Measurements from ENCODE around the gene NHS.
"Not testable (repeated sequence)": the region's sequence is repeated elsewhere in the genome, so short reads cannot be mapped to it uniquely, and the experiment has no call there.

The NHS gene

DNA sequence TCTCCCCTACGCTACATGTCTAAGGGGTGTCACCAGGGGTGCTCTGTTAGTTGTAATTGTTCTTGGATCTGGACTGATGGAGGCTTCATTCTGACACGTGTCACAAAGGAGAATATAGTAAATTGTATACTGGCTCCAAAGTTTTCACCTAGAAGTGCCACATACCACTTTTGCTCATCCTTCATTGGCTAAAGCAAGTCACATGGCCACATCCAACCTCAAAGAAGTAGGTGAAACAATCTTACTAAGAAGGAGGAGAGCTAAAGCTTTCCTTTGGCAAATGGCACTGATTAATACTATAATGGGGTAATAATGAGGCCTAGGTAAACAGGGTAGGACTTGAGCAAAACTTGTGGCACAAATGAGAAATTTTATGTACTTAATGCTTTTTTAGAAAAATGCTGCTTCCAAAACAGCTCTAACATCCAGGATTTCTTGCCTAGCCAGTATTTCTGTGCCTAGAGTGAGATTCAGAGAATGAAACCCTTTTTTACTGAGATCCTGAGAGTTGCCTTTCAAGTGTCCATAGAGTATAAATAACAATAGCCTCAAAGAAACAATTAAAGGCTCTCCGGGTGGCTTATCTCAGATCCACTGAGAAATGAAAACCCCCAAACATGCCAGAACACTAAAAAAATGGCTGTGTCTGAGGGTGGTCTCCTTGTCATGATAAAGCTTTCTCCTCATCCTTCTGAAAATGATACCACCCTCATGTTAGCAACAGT is 34.7 kb downstream of the NHS start:
- no peak for DNase-seq

DNA sequence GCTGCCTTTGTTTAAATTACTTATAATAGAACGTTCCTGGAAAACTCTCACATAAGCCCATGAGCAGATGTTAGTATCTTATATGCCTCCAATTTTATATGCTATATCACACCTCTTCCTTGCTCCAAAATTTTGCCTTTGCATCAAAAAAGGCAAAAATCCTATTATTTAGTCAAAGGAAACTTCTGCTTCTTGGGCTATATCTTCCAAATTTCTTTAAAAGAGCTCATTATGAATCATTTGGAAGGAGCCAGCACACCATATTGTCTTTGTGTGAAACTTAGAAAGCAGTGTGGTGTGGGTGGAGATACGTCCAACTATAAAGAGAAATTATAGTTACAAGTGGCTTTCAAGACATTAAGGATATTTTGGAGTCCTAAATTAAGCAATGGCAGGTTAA is 35.7 kb downstream of the NHS start:
- DNase-seq: no peak

DNA sequence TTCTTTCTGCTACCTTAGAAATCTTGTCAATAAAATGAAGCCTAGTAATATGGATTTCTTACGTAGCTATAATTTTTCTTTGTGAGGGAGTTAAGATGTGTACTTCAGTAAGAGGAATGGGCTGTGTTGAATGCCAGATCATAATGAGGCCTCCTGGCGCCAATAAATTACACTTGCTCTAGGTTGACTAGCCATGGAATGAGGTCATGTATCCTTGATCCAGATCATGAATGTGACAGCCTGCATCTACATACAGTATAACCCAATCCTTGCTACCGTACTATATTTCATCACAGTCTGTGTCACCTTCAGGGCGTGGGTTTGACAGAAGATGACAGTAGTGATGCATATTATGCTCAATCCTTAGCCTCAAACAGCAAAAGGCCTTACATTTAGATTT is 36.2 kb downstream of the NHS start:
- DNase-seq: no peak

DNA sequence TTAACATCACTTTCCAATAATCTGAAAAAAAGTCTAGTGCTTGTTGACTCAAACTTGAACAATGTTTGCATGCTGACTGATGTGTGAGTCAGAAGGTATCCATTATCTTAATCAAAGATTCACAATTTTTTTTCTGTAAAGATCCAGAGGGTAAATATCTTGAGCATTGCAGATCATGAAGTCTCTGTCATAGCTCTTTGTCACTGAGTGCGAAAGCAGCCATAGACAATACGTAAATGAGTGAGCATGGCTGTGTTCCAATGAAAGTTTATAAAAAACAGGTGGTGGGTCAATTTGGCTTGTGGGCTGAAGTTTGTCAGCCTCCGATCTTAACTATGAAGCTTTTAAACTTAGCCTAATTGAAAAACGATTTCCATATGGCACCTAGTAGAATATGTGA is 37.7 kb downstream of the NHS start:
- DNase-seq: no peak

DNA sequence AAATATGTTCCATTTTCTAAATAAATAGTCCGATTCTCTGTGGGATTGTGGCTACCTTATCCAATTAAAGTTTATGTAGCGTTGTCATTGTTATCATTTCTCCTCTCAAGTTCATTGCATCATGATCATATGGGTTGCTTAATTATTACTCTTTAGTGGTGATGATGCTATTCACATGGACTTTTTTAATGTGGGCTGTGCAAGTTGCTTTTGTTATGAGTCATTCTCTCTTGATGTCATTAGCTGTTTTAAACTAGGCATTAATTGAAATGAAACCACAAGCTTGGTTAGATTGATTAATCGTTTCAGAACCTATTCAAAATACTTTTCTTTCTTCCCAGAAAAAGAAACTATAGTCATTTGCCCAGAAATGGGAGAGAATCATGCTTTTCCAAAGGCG is 38.2 kb downstream of the NHS start:
- DNase-seq: no peak

DNA sequence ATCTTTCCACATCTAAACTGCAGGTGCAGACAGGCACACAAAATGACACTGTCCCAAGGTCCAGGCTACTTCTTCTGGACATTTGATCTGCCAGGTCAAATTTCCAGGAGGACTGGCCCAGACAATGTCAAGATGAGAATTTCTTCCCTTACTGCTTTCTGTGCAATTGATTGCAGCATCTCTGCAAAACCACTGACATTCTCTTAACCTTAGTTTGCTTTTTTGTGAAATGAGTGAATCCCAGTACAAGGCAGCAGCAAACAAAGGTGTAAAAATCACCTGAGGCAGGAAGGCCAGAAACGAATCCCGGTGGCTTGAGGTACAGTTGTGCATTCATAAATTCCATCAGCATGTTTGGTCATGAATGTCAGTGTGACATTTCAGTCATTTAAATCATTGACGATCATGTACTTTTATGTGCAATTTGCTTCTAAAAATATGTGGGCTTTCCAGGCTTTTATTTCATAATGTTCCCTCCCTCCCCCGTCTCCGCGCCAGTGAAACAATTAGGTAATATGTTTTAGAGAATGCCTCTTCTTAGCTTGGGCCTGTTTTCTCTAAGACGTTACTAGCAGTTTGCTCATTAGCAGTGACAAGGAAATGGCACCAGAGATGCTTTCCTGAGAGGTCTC is 39.1 kb downstream of the NHS start:
- DNase-seq: no peak

DNA sequence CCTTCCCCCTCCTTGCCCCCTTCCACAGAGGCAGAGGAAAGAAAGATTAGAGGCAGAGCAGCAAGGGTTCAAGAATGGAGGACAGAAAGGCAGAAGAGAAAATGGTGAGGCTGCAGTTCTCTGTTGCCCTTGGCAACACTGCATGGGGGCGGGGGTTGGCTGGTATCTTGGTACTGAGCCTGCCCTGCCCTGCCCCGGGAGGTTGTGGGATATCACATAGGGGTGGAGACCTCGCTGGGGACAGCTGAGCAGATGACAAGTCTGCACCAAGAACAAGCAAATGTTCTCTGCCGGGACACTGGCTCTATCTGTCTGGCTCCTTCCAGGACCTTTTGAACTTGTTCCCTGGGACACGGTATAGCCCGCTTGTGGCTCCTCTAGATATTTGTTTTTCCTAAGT is 39.8 kb downstream of the NHS start:
- no peak for DNase-seq

DNA sequence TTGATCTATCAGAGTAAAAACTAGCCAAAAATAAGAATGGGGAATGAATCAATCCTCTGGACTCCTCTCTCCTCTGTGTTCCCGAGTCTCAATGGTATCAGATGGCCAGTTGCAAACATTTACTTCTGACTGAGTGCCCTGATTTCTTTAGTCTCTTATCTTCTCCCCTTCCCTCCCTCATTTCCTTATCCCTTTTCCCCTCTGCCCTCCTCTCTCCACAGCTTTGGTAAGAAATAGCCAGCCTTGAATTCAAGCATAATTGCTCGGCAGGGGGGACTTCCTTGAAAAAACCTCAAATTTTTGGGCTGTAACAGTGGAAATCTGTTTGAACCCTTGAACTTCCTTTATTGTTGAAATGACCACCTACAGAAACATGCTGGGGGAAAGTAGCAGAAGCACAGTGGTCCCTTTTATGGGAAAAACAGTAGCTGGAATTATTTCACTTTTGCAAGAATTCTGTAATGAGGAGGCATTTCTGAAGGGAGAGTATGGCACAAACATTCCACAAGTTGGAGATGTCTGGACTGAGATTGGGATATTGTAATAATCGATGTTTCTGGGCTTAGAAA is 40.3 kb downstream of the NHS start:
- no peak for DNase-seq

DNA sequence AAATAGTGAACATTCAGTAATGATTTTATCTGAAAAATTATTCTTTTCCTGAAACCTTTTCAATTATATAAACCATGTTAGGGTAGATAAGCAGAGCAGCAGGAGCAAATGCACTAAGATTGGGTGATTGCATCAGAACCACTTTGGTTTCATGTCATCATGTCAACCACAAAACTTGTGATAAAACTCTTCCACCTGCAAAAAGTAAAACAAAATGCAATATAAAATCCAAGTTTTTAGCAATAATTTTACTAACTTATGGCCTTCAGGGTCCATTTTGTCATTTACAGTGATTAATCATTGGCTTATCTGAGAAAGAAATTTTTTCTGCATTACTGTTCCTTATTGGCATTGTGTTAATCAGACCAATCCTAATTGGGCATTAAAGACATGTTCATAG is 42.4 kb downstream of the NHS start:
- DNase-seq: no peak

DNA sequence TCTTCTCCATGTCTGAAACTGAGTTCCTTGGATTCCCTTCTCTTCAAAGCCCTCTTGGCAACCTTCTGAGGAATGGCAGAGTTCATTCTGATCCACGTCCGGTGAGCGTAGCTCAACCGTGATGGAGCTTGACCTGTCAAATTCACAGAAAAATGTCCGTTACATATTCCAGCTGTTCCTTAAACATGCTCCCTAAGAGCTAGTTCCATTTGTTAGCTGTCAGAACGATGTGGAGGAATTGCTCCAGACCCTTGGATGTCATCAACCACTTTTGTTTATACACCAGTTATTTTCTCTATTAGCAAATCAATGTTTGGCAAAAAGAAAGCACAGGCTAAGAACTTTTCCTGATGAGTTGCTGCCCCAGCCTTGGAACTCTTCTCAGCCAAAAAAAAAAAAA is 50.1 kb downstream of the NHS start:
- DNase-seq: no peak

DNA sequence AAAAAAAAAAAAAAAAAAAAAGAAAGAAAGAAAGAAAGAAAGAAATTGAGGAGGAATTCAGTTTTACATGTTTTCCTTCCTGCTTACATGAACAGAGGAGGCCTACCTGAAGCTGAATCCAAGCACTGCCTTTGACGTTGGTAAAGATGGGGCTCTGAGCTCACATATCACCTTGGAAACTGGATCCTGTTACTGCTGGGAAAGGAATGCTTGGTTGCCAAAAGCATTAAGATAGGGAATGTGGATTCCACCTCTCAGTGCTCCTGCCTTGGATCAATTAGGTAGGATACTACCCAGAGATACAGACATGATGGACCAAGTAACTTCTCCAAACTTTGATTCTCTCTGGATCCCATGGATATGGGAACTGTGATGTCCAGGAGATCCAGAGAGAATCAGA is 50.6 kb downstream of the NHS start:
- no peak for DNase-seq

DNA sequence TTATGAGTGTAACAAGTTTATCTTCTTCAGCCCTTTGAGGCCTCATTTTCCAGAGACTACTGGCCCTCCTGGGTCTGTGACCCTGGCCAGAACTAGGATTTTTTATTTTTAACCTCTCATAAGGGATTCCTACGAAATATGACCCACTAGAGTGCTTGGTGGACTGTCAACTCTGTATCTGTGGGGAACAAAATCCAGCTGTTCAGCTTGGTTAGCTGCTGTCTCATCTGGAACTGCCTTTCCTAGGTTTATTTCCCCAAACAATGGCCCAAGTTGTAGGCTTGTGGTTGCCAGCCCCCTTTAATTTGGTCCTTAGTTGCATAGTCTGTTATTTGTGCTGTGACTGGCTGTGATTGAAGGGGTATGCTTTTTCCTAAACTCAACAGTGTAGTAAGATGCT is 56.2 kb downstream of the NHS start:
- DNase-seq: no peak

DNA sequence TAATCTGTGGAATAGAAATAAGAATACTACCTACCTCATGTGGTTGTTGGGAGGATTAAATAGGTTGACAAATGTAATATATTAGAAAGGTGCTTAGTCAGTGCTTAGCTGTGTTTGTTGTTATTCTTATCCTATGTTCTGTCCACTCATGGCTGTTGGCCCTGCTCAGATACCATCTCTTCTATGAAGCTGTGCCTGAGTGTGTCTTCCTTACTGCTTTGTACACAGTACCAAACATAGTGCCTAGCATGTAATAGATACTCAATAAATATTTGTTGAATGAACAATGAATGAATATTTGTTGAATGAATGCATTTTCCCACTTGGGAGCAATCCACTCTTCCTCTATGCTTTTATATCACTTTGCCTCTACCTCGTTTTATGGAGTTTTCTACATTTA is 57.2 kb downstream of the NHS start:
- peak; percentile 59 for DNase-seq

DNA sequence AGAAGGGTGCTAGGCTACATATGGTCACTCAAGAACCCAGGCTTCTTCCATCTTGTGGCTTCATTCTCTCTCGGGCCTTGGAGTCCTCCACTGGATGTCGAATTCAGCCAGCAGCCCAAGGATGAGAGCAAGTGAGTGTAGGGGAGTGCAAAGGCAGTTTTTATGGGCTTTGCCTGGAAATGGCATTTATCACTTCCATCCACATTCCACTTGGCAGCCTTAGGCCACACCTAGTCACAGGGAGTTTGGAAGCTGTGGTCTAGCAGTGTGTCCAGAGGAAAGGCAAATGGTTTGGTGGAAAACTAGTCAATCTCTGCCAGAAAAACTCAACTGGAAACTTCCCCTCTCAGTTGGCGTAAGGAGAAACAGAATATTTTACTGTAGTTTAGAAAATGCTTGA is 59.0 kb downstream of the NHS start:
- no peak for DNase-seq

DNA sequence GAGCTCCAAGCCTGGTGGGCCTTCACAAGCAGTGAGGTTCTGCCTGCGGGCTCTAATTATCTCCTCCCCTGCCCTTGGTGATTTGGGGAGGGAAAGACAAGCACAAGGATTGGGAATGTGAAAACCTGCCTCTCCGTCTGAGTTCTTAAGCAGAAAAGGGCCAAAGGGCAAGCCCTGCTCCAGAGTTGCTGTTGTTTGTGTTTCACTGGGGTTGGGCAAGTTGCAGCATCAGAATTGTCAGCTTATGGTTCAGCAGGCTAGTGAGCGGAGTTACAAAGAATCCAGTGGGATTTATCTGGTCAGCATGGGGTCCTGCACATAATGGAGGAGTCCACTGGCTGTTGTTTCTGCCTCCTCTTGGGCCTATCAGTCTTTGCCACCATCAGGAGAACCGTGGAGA is 60.5 kb downstream of the NHS start:
- no peak for DNase-seq

DNA sequence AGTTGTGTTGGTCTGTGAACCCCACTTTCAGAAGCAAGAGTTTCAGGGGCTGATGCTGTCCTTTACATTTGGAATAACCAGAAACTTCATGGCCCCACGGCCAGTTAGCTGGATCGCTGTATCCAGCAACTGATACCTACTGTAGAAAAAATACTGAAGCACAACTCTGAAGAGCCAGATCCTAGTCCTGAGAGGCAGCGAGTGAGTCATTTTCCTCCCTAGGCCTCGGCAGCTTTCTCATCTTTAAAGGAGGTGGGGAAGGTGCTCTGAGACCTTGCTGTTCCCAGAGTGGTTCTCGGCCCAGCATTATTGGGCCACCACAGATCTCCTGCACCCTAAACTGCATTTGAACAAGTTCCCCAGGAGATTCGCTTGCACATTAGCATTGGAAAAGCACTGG is 63.2 kb downstream of the NHS start:
- DNase-seq: no peak

DNA sequence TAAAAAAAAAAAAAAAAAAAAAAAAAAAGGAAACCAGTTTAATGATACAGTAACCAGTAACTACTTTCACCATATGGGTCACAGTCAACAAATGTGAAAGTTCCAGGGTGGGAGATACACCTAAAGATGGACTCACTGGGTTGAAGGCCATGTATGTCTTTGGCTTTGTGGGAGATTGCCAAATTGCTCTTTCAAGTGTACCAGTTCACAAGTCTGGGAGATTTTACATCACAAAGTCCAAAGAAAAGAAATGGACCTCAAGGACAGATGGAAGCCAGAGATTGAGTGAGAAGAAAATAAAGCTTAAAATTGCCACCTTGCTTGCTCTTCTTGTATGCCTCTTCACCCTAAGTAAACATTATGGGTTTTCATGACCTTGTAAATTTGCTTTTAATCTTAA is 65.3 kb downstream of the NHS start:
- DNase-seq: no peak

DNA sequence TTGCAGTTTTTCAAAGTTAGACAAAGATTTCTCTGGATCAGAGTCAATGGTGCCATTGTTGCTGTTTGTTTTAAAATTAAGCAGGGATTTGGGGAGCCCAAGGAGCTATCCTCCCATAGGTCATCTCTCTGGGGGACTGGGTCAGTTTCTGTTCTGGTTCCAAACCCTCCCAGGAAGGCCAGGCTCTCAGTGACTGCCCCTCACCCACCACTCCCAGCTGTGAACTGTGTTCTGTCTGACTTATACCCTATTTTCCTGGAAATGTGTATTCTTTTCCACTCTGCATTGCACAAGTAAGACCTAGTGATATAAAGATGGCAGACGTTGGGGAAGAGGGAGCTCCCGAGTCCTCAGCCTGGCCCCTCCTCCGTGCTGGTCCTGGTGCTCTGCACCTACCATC is 65.8 kb downstream of the NHS start:
- DNase-seq: no peak

DNA sequence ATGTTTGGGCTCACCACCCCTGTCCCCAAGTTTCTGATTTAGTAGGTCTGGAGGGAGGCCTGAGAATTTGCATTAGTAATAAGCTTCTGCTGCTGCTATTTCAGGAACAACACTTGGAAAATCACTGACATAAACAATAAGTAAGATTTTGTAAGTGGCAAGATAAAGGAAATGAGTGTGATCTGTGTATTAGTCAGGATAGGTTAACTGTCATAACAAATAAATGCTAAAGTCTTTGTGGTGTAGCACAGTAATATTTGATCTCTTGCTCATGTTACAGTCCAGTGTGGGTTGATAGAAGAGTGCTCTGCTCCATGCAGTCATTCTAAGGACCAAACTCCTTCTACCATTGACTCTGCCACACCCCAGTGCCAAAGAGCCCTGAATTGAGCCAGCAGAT is 67.0 kb downstream of the NHS start:
- no peak for DNase-seq

DNA sequence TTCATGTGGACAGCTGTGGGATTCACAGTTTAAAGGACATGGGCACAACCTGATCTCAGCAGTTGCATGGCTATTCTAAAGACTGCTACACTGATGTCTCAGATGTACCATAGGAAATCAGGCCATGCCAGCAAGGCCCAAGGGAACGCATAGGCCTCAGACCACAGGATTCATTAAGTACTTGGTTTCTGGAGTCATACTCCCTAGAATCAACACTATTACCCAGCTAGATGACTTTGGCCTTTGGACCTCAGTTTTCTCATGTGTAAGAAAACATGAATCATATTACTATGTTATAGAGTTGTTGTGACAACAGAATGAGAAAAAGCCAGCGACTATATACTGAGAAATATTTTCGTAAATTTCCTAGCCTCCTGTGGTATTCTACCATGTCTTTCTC is 67.9 kb downstream of the NHS start:
- DNase-seq: no peak

DNA sequence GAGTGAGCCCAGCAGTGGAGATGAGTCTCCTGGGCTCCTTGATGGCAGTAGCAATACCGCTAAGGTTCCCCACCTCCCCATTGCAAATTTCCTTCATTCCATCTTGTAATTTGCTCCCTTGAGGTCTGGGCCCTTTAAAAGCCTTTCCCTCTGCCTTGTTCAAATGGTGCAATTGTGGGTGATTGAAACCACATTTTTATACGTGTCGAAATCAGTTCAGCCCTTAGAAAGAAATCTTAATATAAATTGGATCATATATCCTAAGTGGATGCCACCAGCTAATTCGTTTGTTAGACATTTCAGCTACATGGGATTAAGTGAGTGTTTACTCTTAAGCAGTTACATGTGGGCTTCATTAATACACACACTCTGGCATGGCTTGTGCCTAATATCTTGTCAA is 68.6 kb downstream of the NHS start:
- DNase-seq: no peak

DNA sequence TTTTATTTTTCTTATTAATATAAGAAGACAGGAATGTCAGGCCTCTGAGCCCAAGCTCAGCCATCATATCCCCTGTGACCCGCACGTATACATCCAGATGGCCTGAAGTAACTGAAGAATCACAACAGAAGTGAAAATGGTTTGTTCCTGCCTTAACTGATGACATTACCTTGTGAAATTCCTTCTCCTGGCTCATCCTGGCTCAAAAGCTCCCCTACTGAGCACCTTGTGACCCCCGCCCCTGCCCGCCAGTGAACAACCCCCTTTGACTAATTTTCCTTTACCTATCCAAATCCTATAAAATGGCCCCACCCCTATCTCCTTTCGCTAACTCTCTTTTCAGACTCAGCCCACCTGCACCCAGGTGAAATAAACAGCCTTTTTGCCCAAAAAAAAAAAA is 71.3 kb downstream of the NHS start:
- not testable (repeated sequence) for DNase-seq

DNA sequence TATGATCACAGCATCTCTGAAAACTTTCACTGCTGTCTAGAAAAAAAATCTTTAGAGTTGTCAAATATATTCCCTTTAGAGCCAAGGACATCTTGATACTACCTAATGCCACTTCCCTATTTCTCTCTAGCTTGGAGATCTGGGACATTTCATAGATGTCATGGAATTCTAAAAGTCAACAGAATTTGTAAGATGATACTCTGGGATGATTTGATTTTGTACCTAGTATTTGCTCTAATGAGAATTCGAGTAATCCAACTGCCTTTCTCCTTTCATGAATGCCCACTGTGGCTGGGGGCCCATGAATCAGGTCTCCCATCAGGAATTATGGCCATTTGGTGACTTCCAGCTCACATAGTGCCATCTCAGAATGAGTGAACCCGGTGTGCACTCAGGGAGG is 73.2 kb downstream of the NHS start:
- no peak for DNase-seq

DNA sequence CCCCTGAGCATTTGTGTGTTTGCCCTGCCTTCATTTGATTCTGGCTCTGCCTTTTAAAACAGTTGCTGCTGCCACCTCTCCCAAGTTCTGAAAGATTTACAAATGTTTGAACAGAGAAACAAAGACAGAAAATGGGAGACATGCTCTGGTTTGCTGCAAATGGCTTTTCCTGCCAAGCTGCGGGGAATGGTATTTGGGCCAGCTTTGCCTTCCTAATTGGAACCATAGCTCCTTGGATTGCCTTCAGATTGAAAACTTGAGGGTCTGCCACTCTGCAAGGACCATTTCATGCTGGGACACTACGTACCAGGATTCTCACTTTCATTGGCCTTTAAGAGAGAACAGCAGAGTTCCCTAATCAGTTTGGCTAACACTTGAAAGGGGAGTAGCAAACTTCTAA is 74.9 kb downstream of the NHS start:
- DNase-seq: no peak

DNA sequence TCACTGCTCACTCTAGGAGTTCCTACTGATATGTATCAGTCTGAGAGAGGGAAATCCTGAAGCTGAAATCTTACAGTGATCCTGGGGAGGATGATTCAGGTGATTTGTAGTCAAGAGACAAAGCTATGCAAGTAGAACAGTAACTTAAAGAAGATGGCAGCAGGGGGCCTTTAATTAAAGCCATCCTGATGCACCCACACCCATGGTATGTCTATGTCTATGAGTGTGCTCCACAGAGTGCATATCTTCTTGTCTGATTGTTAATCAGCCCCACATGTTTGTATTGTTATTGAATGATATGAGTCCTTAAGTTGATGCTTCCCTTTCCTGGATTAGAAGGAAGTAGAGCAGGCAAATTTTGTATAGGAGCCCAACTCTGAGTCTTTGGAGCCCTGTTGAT is 78.8 kb downstream of the NHS start:
- no peak for DNase-seq

Data from DMS153 (cell line).